ENCODE data around the gene ZCCHC17.

Gene ZCCHC17

DNA sequence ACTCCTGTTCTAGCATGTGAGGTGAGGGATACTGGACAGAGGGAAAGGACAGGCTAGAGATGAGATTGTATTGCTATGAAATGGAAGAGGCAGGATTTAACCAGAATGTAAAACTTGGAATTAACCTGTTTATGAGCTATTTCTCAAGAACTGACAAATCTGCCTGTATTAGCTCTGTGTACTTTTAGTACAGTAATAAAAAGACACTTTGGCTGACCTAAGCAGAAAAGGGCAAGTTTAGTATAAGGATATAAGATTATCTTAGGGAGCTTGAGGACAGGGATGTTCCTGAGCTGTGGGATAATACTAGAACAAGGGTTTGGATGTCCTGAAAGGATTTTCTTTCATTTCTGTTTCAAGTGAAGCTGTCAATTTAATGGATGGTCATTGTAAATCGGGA is 11.2 kb downstream of the ZCCHC17 start:
- no peak for DNase-seq

DNA sequence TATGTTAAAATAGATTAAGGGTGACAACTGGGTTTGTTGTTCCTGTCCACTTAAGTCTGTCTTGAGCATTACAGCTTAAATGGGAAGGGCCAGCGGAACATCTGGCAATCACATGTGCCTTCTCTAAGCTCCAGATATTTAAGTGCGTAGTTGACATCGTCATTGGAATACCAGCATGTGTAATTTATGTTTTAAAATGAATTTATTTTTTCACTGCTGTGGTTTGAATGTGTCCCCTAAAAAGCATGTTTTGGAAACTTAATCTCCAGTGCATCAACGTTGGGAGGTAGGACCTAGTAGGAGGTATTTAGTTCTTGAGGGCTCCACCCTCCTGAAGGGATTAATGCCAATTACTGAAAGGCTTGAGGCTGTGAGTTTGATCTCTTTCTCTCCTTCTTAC is 13.4 kb downstream of the ZCCHC17 start:
- DNase-seq, result no peak

DNA sequence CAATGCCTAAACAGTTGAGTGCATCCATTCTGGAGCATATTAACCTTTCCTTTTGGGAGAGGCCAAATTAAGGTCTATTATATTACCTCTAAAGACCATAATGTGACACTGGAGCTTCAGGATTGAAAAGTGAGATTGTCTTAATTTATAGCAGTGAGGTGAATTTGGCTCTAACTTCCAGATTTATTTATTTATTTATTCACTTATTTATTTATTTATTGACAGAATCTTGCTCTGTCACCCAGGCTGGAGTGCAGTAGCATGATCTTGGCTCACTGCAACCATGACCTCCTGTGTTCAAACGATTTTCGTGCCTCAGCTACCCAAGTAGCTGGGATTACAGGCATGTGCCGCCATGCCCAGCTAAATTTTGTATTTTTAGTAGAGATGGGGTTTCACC is 19.1 kb downstream of the ZCCHC17 start:
- DNase-seq, result no peak

DNA sequence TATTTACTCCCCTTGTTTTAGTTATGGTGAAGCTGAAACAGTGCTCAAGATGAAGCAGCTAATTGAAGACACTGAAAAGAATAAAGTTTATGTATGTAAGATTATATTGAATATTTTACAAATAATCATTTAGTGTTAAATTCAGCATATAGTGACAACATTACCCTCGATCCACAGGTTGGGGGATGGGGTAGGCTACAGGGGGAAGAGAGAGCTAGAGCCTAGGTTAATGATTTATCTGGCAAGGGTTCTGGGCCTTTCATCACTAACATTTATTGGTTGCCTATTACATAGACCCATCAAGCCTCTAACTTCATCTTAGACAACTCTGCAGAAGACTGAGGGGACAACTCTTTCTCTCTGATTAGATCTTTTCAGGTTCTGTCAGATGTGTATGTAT is 21.3 kb downstream of the ZCCHC17 start:
- DNase-seq, result no peak

DNA sequence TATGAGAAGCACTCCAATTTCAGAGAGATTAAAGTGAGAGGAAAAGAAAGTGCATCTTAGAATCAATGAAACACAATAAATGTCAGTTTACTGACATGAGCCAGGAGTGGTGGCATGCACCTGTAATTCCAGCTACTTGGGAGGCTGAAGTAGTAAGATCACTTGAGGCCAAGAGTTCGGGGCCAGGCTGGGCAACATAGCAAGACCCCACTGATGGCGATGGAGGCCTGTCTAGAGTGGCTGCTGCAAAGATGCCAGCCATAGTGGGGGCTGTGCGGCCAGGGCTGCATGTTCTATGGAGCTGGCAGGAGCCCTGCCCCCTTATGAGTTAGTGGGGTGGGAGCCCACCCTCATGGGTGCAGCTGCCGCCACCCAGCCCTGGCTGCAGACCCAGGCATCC is 27.3 kb downstream of the ZCCHC17 start:
- DNase-seq, result no peak

DNA sequence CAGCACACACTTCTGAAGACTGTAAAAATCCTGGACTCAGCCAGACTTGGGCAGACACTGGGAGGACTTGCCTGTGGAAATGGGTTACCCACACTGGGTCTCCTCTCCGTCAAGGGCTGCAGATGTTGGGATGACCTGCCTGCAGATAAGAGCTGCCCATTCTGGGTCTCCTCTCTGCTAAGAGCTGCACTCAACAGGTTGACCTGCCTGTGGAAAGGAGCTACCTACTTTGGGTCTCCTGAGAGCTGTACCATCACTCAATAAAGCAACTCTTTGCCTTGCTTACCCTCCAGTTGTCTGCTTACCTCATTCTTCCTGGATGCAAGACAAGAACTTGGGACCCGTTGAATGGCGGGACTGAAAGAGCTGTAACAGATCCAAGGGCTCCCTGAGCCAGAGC is 28.2 kb downstream of the ZCCHC17 start:
- DNase-seq, result no peak

DNA sequence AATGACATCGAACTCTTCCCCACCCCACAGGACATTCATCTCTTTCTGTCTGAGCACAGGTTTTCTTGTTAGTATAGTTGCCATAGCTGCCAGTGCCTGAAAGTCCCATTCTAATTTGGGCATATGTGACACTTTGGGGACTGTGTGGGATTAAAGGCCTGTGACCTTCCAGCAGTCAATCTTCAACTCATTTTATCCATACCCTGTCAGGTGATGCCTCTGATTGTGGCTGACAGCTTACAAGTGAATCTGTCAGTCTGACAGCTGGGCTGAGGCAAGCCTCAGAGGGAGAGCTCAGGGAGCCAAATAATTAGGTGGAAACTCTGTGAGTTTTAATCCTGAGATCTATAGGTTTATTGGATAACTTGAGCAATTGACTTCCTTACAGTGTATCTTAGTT is 29.6 kb downstream of the ZCCHC17 start:
- DNase-seq, result no peak

DNA sequence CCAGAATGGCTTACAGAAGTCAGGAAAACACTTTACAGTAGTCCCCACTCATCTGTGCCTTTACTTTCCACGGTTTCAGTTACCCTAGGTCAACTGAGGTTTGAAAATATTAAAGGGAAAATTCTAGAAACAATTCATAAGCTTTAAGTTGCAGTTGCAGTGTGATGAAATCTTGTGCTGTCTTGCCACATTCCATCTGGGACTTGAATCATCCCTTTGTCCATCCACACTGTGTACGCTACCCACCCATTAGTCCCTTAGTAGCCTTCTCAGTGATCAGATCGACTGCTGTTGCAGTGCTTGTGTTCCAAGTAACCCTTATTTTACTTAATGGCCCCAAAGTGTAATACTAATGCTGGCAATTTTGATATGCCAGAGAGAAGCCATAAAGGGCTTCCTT is 30.5 kb downstream of the ZCCHC17 start:
- DNase-seq, result no peak

DNA sequence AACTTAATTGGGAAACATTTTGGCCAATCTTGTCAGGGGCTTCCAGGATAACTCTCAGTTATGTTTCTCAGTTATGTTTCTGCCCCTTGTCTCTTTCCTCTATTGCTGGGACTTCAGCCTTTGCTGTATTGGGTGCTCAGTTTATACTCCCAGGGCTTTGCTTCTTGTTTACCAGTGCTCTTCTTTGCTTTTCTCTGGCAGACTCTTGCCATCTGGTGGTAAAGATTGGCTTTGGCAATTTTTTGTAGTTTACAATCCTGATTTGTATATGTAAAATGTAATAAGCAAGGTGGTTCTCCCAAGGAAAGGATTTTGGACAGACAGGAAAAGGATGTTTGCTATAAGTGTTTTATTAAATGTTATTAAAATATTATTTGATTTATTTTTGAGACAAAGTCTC is 38.2 kb downstream of the ZCCHC17 start:
- peak; percentile 41 for DNase-seq

DNA sequence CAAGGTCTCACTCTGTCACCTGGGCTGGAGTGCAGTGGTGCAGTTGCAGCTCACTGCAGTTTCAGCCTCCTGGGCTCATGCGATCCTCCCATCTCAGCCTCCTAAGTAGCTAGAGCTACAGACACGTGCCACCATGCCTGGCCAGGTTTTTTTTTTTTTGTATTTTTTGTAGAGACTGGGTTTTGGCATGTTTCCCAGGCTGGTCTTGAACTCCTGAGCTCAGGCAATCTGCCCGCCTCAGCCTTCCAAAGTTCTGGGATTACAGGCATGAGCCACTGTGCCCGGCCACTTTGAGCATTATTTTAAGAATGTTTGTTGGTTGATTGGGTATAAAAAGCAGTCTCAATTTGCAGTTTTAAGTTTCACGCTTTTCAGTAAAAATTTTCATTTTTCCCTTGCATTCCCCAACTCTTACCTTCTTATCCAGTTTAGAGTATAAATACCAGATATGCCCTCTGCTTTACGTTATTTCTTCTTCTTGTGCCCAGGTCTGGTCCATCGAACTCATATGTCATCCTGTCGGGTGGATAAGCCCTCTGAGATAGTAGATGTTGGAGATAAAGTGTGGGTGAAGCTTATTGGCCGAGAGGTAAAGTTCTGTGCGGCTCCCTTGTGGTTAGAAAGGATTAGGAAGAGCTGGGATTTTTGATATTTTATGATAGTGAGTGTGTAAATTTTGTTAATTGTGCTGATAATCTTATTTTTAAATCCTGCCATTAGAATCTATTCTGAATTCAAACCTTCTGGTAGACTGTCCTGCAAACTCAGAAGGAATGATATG is 40.0 kb downstream of the ZCCHC17 start:
- DNase-seq, result no peak

DNA sequence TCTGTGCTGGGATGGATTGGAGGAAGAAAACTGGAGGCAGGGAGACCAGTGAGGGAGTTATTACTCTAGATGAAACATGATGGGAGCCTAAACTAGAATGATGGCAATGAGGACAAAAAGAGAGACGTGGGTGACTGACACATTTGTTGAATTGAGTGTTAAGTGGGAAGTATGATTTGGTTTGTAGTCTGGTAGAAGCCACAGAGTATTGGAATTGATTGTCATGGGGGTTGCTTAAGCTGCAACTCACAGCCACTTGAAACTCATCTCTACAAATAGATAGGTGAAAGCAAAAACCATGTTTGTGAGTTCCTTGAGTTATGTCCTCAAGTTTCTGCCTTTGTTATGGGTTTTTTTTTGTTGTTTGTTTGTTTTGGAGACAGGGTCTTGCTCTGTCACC is 47.7 kb downstream of the ZCCHC17 start:
- no peak for DNase-seq

DNA sequence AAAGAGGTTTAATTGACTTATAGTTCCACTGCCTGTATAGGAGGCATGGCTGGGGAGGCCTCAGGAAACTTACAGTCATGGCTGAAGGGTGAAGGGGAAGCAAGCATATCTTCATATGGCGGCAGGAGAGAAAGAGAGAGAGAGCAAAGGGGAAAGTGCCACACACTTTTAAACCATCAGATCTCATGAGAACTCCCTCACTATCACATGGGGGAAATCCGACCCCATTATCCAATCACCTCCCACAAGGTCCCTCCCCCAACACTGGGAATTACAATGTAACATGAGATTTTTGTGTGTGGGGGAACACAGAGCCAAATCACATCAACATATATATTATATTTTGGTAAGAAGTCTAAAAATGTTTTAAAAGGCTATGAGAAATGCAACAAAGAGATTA is 48.8 kb downstream of the ZCCHC17 start:
- no peak for DNase-seq

DNA sequence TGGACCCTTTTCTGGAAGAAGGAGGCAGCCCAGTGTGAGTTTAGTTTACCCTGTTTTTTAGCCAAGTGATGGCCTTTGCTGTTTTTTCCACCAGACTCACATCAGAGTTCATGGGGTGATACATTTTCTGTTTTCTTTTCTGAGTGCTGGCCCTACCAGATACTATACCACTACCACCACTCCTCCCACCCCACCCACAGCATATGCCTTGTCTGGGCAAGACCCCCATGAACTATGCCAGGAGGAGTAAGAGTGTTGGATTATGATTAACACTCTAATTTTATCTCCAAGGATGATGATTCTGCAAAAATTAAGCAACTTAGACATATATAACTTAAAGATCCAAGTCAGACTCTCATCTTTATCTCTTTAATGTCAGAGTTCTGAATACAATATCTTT is 50.0 kb downstream of the ZCCHC17 start:
- DNase-seq, result no peak

DNA sequence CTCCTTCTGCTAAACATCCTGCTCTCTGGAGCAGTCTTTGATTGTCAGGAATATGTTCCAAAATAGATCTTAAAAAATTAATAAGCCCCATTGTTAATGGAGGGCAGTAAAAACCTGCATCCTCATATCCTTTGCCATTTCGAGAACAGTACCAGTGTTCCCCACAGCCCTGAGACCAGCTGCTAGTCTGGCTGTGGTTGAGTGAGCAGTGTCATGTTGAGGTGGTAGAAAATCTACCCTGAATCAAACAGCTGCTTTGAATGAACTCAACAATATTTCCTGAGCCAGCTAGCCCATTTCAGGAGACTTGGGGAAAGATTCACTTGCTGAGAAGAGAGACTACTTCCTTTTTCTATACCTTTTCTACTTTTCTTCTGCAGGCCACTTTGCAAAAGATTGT is 51.6 kb downstream of the ZCCHC17 start:
- peak; percentile 10 for DNase-seq

DNA sequence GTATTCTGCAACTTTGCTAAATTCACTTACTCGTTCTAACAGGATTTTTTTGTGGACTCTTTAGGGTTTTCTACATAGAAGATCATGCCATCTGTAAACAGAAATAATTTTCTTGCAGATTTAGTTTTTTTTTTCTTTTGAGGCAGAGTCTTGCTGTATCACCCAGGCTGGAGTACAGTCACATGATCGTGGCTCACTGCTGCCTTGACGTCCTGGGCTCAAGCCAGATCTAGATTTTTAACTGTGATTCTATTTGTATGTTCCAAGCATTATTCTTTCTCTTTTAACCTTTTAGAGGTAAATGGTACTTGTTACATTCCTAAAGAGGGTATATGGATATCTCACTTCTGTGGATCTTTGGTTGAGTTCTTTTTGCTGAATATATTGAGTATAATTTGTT is 57.5 kb downstream of the ZCCHC17 start:
- DNase-seq, result no peak

DNA sequence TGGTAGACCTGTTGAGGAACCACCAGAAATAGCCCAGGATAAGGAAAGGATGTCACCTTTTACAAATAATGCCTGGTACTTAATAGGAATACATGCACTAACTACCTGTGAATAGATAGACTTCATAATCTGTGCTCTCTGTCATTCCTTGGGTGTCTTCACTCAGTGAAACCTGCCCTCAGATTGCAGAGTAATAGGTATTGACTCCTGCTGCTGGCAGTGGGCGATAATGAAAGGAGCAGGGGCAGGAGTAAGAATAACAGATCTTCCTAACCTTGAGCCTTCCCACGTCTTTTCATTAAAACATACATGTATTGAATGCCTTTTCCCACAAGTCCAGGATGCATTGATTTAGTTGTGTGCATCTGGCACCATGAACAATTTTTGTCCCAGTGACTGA is 59.6 kb downstream of the ZCCHC17 start:
- DNase-seq, result no peak

DNA sequence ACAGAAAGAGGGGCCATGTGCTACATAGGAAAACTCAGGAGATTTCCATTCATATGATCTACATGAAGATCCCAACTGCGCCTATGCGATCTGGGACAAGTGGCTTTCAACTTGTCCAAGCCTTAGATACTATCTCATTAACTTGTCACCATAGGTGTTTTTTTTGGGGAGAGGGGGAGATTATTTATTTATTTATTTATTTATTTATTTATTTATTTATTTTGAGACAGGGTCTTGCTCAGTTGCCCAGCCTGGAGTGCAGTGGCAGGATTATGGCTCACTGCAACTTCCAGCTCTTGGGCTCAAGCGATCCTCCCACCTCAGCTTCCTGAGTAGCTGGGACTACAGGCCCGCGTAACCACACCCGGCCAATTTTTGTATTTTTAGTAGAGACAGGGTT is 64.8 kb downstream of the ZCCHC17 start:
- no peak for DNase-seq

DNA sequence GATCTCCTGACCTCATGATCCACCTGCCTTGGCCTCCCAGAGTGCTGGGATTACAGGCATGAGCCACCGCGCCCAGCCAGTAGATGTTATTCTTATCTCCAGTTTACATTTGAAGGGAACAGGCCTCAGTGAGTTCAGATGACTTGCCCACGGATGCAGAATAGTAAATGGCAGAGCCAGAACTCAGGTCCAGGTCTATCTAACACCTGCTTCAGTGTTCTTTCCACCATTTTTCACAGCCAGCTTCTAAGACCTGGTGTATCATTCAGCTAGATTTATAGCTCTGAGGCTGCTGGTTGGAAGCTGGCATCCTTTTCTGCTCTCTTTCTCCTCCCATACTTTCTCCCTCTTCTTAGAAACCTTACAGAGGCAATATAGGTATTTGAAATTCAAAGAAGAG is 65.2 kb downstream of the ZCCHC17 start:
- DNase-seq, result no peak

DNA sequence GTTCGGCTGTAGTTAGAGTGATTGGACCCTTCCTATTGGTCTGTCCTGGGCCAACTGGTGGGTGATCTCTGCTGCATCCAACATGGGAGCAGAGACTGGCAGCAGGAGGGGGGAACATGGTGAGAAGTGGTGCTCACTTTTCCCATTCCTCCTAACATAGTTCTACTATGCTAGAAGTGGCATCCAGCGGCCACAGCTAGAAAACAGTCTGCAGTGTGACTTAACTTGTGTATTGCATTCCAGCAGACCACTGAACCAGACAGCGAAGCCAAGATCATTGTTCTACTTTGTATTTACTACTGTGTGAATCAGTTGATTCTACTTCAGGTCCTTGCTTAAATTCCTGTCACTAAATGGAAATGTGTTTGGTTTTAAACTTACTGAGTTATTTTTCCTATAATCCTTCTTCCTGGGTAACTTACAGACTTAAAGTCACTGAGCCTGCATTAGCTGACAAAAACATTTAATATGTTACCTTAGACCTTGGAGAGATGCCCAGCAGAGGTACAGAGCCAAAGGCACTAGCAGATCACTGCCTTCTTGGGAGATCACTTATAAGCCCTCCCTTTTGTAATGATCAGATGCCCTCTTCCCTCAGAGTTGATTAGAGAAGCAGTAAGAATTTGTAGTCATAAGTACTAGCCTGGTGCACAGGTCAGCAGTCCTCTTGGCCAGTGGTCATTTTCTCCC is 67.9 kb downstream of the ZCCHC17 start:
- no peak for DNase-seq

DNA sequence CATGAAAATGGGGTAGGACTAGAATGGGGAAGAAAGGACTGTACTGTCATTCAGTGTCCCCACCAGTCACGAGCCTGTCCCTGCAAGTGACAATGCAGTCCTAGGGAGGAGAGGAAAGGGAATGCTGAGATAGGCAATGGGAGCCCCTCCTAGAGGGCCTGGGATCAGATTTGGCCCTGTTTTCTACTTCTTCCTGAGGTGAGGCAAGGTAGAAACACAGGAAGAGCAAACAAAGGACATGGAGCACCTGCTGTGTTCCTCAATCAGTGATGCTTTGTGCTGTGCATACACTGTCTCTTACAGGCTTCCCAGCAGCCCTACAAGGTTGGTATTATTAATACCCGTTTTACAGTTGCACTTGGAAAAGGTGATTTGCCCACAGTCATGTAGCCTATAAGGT is 70.0 kb downstream of the ZCCHC17 start:
- DNase-seq, result no peak

DNA sequence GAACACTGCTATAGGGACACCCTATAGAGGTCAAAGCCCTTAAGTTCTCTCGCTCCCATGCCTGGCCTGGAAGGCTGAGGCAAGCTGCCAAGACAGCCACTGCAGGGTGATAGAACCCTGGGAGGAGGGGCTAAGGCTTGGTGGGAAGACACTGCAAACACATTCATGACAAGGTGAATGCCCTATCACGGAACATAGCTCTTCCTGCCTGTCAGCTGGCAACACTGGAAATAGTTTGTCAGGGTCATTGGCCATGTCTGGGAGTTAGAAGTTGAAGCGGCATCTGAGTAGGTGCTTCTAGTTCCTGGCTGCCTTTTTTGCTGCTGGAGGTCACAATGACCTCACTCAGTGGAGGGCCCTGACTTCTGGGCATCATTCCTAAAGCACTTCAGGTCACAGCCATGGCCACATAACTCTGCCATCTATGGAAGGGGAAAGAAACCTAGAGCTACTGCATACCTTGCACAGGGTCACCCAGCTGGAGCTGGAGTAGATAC is 71.8 kb downstream of the ZCCHC17 start:
- no peak for DNase-seq

DNA sequence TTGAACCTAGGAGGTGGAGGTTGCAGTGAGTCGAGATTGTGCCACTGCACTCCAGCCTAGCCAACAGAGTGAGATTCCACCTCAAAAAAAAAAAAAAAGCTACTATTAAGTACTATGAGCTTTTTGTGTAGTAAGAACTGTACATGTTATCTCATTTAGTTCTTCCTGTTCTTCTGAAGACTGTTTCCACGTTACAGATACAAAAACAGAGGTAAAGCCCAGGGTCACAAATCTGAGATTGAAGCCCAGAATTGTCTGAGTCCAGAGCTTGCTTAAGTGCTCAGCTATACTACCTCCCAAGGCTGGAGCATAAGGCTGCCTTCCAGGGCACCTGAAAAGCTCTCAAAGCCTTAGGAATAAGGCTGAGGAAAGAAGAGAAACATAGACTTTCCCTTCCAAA is 73.2 kb downstream of the ZCCHC17 start:
- DNase-seq, result no peak

DNA sequence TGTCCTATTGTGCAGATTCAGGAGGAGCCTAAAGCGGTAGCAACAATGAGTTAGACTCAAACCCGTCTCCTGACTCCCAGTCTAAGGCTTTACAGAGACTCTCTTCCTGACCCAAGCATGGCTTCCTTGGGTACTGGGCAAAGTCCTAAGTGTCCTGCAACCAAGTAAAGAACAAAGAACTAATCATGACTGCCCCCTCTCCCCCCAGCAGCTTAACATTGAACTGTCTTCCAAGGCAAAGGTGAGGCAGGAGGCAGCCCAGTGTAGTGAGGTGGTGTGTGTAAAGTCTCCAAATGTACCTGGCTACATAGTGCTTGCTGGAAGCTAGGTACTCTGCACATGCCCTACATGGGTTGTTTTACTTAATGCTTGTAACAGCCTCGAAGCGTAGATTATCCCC is 73.7 kb downstream of the ZCCHC17 start:
- DNase-seq, result no peak

DNA sequence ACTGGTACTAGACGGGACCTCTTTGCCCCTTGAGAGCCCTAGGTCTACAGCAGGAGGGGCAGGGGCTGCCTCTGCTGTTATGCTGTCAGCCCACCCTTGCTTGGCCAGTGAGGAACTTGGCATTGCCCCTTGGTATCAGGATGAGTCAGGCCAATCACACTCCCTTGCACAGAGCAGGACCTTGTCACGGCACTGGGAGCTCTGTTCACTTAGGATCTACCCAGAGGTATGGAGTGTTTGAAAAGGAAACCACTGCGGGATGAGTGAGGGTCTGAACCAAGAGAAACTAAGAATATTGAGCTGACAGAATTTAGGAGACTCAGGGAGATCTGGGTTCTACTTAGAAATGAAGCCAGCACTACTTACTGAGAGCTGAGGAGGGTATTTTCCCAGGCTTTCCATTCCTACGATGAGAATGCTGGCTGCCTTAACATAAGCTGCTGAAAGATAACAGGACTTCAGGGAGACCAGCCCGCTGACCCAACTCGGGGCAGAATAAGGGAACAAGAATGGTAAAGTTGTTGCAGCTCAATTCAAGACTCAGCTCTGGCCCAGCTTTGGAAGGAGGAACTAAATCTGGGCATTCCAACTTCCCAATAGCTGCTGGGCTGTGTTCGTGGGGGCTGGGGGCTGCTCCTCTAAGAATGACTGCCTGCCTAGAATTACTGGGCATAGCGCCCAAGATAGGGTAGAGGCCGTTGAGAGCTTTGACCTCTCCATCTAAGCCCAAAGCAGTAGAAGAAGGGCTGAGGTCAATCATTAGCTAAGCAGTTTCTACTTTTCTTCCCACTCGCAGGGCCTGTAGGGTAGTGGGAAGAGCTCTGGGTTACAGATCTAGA is 74.5 kb downstream of the ZCCHC17 start:
- DNase-seq, result no peak
